ENCODE data around the gene AGAP2. TPM values are rescaled to one million over a fixed set of nuclear protein-coding genes. Genes with fewer than 3 reads are reported as not detected.
A peak's percentile ranks its signal among the peaks of the same experiment; 100 is the strongest.

Gene AGAP2
- total and polyA plus RNA-seq, 2 of the 13 experiments (the other 11 are each of a cell fraction or from before 2014, with no cell fraction given) = 0.38 to 0.45 TPM

GRCh38 chr12:57741844-57742738 is 3.5 kb upstream of the AGAP2 start (continued):
- TF ChIP-seq PAXIP1 (CRISPR knock-in tag; conservative IDR thresholded peaks at IDR 0.05) = no peak
- TF ChIP-seq BATF2 (CRISPR knock-in tag; IDR thresholded peaks at IDR 0.05) = no peak
- TF ChIP-seq FOXO1 (CRISPR knock-in tag; IDR thresholded peaks at IDR 0.05) = 0 out of 2 replicates have a peak, but pooled peaks have one; percentile 33
- TF ChIP-seq TBL1XR1 (IDR thresholded peaks at IDR 0.05; ENCODE audit: borderline replicate concordance, low read length, partially characterized antibody) = no peak
- TF ChIP-seq MED13 (CRISPR knock-in tag; IDR thresholded peaks at IDR 0.05) = no peak
- no peak for TF ChIP-seq ADNP (CRISPR knock-in tag; IDR thresholded peaks at IDR 0.05)
- no peak for TF ChIP-seq GZF1 (CRISPR knock-in tag; IDR thresholded peaks at IDR 0.05)
- peak; percentile 29; the same call in 1 of the 2 replicates for TF ChIP-seq ZFX (CRISPR knock-in tag; IDR thresholded peaks at IDR 0.05; ENCODE audit: low read depth)
- TF ChIP-seq ZSCAN29 (CRISPR knock-in tag; conservative IDR thresholded peaks at IDR 0.05) = no peak
- TF ChIP-seq ATF6 (CRISPR knock-in tag; conservative IDR thresholded peaks at IDR 0.05) = no peak
- TF ChIP-seq CREB3 (CRISPR knock-in tag; IDR thresholded peaks at IDR 0.05) = no peak
- TF ChIP-seq ZBTB7A (CRISPR knock-in tag; IDR thresholded peaks at IDR 0.05) = no peak
- TF ChIP-seq ASH2L (IDR thresholded peaks at IDR 0.05; ENCODE audit: insufficient read length, low read depth, low read length) = no peak
- no peak for TF ChIP-seq KDM5B (CRISPR knock-in tag; IDR thresholded peaks at IDR 0.05; ENCODE audit: borderline replicate concordance)
- TF ChIP-seq ZNF343 (CRISPR knock-in tag; IDR thresholded peaks at IDR 0.05) = no peak
- no peak for TF ChIP-seq GABPA (IDR thresholded peaks at IDR 0.05; ENCODE audit: low read depth, low read length)
- TF ChIP-seq GABPA (CRISPR knock-in tag; IDR thresholded peaks at IDR 0.05; ENCODE audit: low read depth) = peak; percentile 53; the same call in 1 of the 2 replicates
- no peak for TF ChIP-seq NFKB2 (CRISPR knock-in tag; IDR thresholded peaks at IDR 0.05; ENCODE audit: borderline replicate concordance)
- no peak for TF ChIP-seq ZBTB7B (CRISPR knock-in tag; IDR thresholded peaks at IDR 0.05)
- TF ChIP-seq ATF1 (CRISPR knock-in tag; IDR thresholded peaks at IDR 0.05) = no peak
- no peak for TF ChIP-seq PLRG1 (conservative IDR thresholded peaks at IDR 0.05)
